Vagina (tissue), 2 donors: ENCODE data around the gene OSBPL6.

ENCODE experiments used
- POLR2A ChIP-seq, 2 donors: fragments of 450-650 bp; IDR thresholded peaks; one replicate each; pipeline ENCODE4 v1.6.1; 2017; ENCODE audit warnings: antibody characterized with exemption in 2 of 2, mild to moderate bottlenecking in 2 of 2, moderate library complexity in 2 of 2
- TF ChIP-seq, protein P1 (sequence below), 3 experiments: fragments of 450-650 bp in 2 of 3; fragments of 200-600 bp in 1 of 3; sonication (generic) in 1 of 3; IDR thresholded peaks; one replicate each; pipeline ENCODE4 v1.5.1; 2017 to 2019; ENCODE audit warnings: antibody characterized with exemption in 3 of 3, mild to moderate bottlenecking in 2 of 3, moderate library complexity in 2 of 3

DNA sequence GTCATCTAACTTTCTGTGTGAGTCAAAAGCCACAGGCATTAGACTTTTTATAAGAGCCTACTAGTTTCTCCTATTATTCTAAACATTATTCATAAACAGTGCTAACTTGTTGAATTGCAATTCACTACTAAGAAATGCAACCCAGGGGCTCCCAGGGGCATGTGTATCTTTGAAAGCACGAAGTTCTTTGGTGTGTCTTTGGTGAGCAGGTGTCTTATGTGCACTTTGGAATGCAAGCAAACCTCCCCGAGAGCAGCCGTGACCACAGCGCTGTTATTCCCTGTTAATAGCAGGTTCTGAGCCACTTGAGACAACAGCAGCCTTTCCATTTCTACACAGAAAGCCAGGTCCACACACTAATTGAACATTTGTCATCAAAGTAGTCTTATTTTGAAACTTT lies 133.2 kb downstream of the OSBPL6 start:
- TF ChIP-seq, protein P1, sequence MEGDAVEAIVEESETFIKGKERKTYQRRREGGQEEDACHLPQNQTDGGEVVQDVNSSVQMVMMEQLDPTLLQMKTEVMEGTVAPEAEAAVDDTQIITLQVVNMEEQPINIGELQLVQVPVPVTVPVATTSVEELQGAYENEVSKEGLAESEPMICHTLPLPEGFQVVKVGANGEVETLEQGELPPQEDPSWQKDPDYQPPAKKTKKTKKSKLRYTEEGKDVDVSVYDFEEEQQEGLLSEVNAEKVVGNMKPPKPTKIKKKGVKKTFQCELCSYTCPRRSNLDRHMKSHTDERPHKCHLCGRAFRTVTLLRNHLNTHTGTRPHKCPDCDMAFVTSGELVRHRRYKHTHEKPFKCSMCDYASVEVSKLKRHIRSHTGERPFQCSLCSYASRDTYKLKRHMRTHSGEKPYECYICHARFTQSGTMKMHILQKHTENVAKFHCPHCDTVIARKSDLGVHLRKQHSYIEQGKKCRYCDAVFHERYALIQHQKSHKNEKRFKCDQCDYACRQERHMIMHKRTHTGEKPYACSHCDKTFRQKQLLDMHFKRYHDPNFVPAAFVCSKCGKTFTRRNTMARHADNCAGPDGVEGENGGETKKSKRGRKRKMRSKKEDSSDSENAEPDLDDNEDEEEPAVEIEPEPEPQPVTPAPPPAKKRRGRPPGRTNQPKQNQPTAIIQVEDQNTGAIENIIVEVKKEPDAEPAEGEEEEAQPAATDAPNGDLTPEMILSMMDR (IDR thresholded peaks at IDR 0.05), result no peak
- TF ChIP-seq POLR2A (IDR thresholded peaks at IDR 0.05), result no peak
